SJSA1 (cell line): Measurements from ENCODE around the gene COL4A2. TPM values are rescaled to one million over a fixed set of nuclear protein-coding genes. Genes with fewer than 3 reads are reported as not detected.

Source experiments
- DNase-seq, 2 experiments: peaks; one replicate each; pipeline ENCODE4 v3.0.0-alpha.2; 2015 to 2020; ENCODE audit warnings: low spot score in 2 of 2, low read depth in 1 of 2
- H3K27ac ChIP-seq: fragments of 250-450 bp; sonication (Bioruptor Pico); 2 replicates; pipeline ENCODE4 v1.5.1; 2020; ENCODE audit warnings: mild to moderate bottlenecking, moderate library complexity
- H3K27me3 ChIP-seq: fragments of 250-450 bp; sonication (Bioruptor Pico); replicated peaks from 2 replicates; pipeline ENCODE4 v1.5.1; 2020; ENCODE audit warnings: mild to moderate bottlenecking, moderate library complexity
- H3K36me3 ChIP-seq: fragments of 250-450 bp; sonication (Bioruptor Pico); 2 replicates; pipeline ENCODE4 v1.5.1; 2020; ENCODE audit warnings: mild to moderate bottlenecking
- H3K4me1 ChIP-seq: fragments of 250-450 bp; sonication (Bioruptor Pico); replicated peaks from 2 replicates; pipeline ENCODE4 v1.6.1; 2021; ENCODE audit warnings: mild to moderate bottlenecking
- H3K4me3 ChIP-seq: fragments of 250-450 bp; sonication (Bioruptor Pico); 2 replicates; pipeline ENCODE4 v1.5.1; 2020; ENCODE audit warnings: mild to moderate bottlenecking
- H3K9me3 ChIP-seq: fragments of 250-450 bp; sonication (Bioruptor Pico); replicated peaks from 2 replicates; pipeline ENCODE4 v1.5.1; 2020; ENCODE audit warnings: mild to moderate bottlenecking
- total RNA-seq: library from RNA; depleted of rRNA; stranded (reverse); fragments of >200 nt; shearing (Covaris generic); gene quantifications from 2 replicates; pipeline ENCODE4 v1.2.3, GENCODE V29; 2014

The COL4A2 gene
- total RNA-seq, 1 experiment from 2014 or later: 741 TPM

- Histone ChIP-seq H3K27me3 (no peaks in the 10 kb centered on the region), H3K27ac (peak overlapping the region; percentile 92), H3K9me3 (no peaks in the 10 kb centered on the region), H3K4me3 (peak overlapping the region; percentile 3), H3K4me1 (peaks cover 87% of the 10 kb centered on the region), H3K36me3 (no peaks in the 10 kb centered on the region)
- DNase-seq: peak; percentile 100
Measured at GRCh38 chr13:110396913-110397381, 89.9 kb downstream of the COL4A2 start.

- Histone ChIP-seq H3K4me1 (peaks cover 87% of the 10 kb centered on the region), H3K9me3 (no peaks in the 10 kb centered on the region), H3K27ac (peak overlapping the region; percentile 92), H3K4me3 (peak overlapping the region; percentile 3), H3K27me3 (no peaks in the 10 kb centered on the region), H3K36me3 (no peaks in the 10 kb centered on the region)
- DNase-seq: peak in 1 of 2 experiments; percentile 76
Measured at GRCh38 chr13:110397436-110398115, 90.5 kb downstream of the COL4A2 start.

GRCh38 chr13:110398564-110399507 lies 91.8 kb downstream of the COL4A2 start:
- Histone ChIP-seq H3K9me3 (no peaks in the 10 kb centered on the region), H3K4me1 (peaks cover 90% of the 10 kb centered on the region), H3K27ac (peak overlapping the region; percentile 92), H3K36me3 (no peaks in the 10 kb centered on the region), H3K27me3 (no peaks in the 10 kb centered on the region), H3K4me3 (no peak overlapping the region)
- DNase-seq: peak; percentile 42 to 71

GRCh38 chr13:110399801-110400200 lies 92.7 kb downstream of the COL4A2 start:
- H3K27me3 ChIP-seq: no peaks in the 10 kb centered on the region
- DNase-seq: no peak
- H3K27ac ChIP-seq: no peak overlapping the region
- H3K4me1 ChIP-seq: peaks cover 90% of the 10 kb centered on the region
- H3K4me3 ChIP-seq: no peak overlapping the region
- H3K36me3 ChIP-seq: peaks cover 2% of the 10 kb centered on the region; the same call in 1 of the 2 replicates
- H3K9me3 ChIP-seq: no peaks in the 10 kb centered on the region

GRCh38 chr13:110400786-110401533 lies 93.9 kb downstream of the COL4A2 start:
- Histone ChIP-seq H3K4me3 (no peak overlapping the region), H3K9me3 (no peaks in the 10 kb centered on the region), H3K27me3 (no peaks in the 10 kb centered on the region), H3K4me1 (peaks cover 90% of the 10 kb centered on the region), H3K27ac (no peak overlapping the region), H3K36me3 (peaks cover 2% of the 10 kb centered on the region; the same call in 1 of the 2 replicates)
- DNase-seq: no peak

- Histone ChIP-seq H3K27me3 (no peaks in the 10 kb centered on the region), H3K4me1 (peaks cover 92% of the 10 kb centered on the region), H3K9me3 (no peaks in the 10 kb centered on the region), H3K27ac (peak overlapping the region; percentile 93), H3K4me3 (no peak overlapping the region), H3K36me3 (peaks cover 6% of the 10 kb centered on the region; the same call in 1 of the 2 replicates)
- peak in 1 of 2 experiments; percentile 56 for DNase-seq
Measured at GRCh38 chr13:110402299-110403069, 95.4 kb downstream of the COL4A2 start.

- DNase-seq: peak; percentile 77 to 96
- peaks cover 92% of the 10 kb centered on the region for H3K4me1 ChIP-seq
- no peaks in the 10 kb centered on the region for H3K27me3 ChIP-seq
- H3K27ac ChIP-seq: peak overlapping the region; percentile 93
- no peak overlapping the region for H3K4me3 ChIP-seq
- H3K9me3 ChIP-seq: no peaks in the 10 kb centered on the region
- H3K36me3 ChIP-seq: peaks cover 6% of the 10 kb centered on the region; the same call in 1 of the 2 replicates
Measured at GRCh38 chr13:110403315-110403714, 96.2 kb downstream of the COL4A2 start.

GRCh38 chr13:110403721-110404120 lies 96.6 kb downstream of the COL4A2 start:
- Histone ChIP-seq H3K36me3 (peaks cover 6% of the 10 kb centered on the region; the same call in 1 of the 2 replicates), H3K9me3 (no peaks in the 10 kb centered on the region), H3K27me3 (no peaks in the 10 kb centered on the region), H3K27ac (peak overlapping the region; percentile 93), H3K4me3 (no peak overlapping the region), H3K4me1 (peaks cover 90% of the 10 kb centered on the region)
- peak in 1 of 2 experiments; percentile 59 for DNase-seq

GRCh38 chr13:110404321-110404720 lies 97.2 kb downstream of the COL4A2 start:
- DNase-seq: peak in 1 of 2 experiments; percentile 55
- Histone ChIP-seq H3K27ac (peak overlapping the region; percentile 93), H3K4me1 (peaks cover 89% of the 10 kb centered on the region), H3K27me3 (no peaks in the 10 kb centered on the region), H3K36me3 (peaks cover 6% of the 10 kb centered on the region; the same call in 1 of the 2 replicates), H3K4me3 (no peak overlapping the region), H3K9me3 (no peaks in the 10 kb centered on the region)

GRCh38 chr13:110405597-110406450 lies 98.7 kb downstream of the COL4A2 start:
- H3K4me1 ChIP-seq: peaks cover 97% of the 10 kb centered on the region
- DNase-seq: peak; percentile 89 to 99
- H3K9me3 ChIP-seq: no peaks in the 10 kb centered on the region
- peak overlapping the region; percentile 93 for H3K27ac ChIP-seq
- H3K36me3 ChIP-seq: peaks cover 6% of the 10 kb centered on the region; the same call in 1 of the 2 replicates
- H3K4me3 ChIP-seq: no peak overlapping the region
- H3K27me3 ChIP-seq: no peaks in the 10 kb centered on the region

GRCh38 chr13:110407021-110407420 lies 99.9 kb downstream of the COL4A2 start:
- Histone ChIP-seq H3K9me3 (no peaks in the 10 kb centered on the region), H3K36me3 (peaks cover 15% of the 10 kb centered on the region; the same call in 1 of the 2 replicates), H3K4me1 (peaks cover 97% of the 10 kb centered on the region), H3K27ac (peak overlapping the region; percentile 93), H3K27me3 (no peaks in the 10 kb centered on the region), H3K4me3 (no peak overlapping the region)
- peak in 1 of 2 experiments; percentile 61 for DNase-seq

GRCh38 chr13:110407531-110407930 lies 100.4 kb downstream of the COL4A2 start:
- Histone ChIP-seq H3K27ac (peak overlapping the region; percentile 47), H3K9me3 (no peaks in the 10 kb centered on the region)

More at GRCh38 chr13:110407531-110407930, 100.4 kb downstream of the COL4A2 start:
- Histone ChIP-seq H3K4me1 (peaks cover 97% of the 10 kb centered on the region), H3K36me3 (peaks cover 15% of the 10 kb centered on the region; the same call in 1 of the 2 replicates), H3K4me3 (no peak overlapping the region), H3K27me3 (no peaks in the 10 kb centered on the region)
- DNase-seq: peak; percentile 52 to 64
